ENCODE results near the gene VAV2. TPM values are rescaled to one million over a fixed set of nuclear protein-coding genes. Genes with fewer than 3 reads are reported as not detected.

VAV2 gene
- total and polyA plus RNA-seq, 7 donors = 3.8 to 23.3 (median 7.2) TPM

DNA sequence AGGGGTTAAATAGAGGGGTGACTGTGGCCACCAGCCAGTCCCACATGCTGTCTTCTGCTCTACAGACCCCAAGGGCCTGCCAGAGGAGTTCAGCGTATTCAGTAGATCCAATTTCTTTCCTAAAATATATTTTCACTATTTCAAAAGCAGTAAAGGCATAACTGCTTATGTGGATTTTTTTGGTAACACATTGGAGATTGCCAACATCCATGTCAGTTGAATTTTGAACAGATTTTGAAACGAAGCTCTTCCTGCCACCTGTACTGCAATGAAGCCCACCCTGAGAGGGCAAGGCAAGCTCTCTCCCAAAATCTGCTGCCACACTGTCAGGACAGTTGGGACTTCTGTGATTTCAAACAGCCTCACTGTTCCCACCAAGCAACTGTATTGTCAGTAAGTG lies 216.8 kb downstream of the VAV2 start:
- no peak overlapping the region for H3K27ac ChIP-seq

DNA sequence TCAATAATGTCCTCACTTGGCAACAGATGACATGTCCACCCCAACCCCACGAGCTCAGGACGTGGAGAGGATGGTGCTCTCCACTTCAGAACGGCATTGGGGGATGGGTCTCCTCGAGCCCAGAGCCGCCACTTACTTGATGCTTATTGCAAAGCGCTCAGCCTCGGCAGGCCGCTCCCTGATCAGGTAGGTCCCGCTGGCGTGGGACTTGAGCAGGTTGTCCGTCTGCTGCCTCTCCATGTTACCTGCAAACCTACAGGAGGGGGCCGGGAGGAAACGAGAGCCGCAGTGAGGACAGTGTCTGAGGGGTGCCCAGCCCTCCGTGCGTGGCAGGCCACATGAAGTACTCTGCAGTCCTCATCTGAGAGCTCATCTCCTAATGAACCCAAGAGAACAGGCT lies 217.3 kb downstream of the VAV2 start:
- no peaks in the 10 kb centered on the region for H3K4me1 ChIP-seq
- 96 to 97% methylated on average over 16 of the region's 16 CpGs for WGBS, 2 donors
- H3K9me3 ChIP-seq = peaks cover 0 to 10% (median 0%) of the 10 kb centered on the region in 4 donors
- no peak overlapping the region for H3K4me3 ChIP-seq
- H3K36me3 ChIP-seq = peaks cover 0 to 51% (median 16%) of the 10 kb centered on the region in 4 donors
- no peak for DNase-seq
- intact Hi-C loops (cut with DNase I) = no loop called here
- TF ChIP-seq CTCF (IDR thresholded peaks at IDR 0.05) (no peak), EP300 (IDR thresholded peaks at IDR 0.05) (no peak), POLR2A (IDR thresholded peaks at IDR 0.05) (no peak)
- no peaks in the 10 kb centered on the region for H3K27me3 ChIP-seq
- no peak overlapping the region for H3K27ac ChIP-seq

More for the DNA sequence above, 216.8 kb downstream of the VAV2 start:
- Histone ChIP-seq H3K9me3 (peaks cover 0 to 10% (median 0%) of the 10 kb centered on the region in 4 donors), H3K4me3 (no peak overlapping the region), H3K4me1 (no peaks in the 10 kb centered on the region), H3K36me3 (peaks cover 0 to 52% (median 16%) of the 10 kb centered on the region in 4 donors), H3K27me3 (no peaks in the 10 kb centered on the region)
- no peak for DNase-seq
- 95 to 97% methylated on average over 2 of the region's 2 CpGs for WGBS, 2 donors
- no peak for TF ChIP-seq EP300 (IDR thresholded peaks at IDR 0.05)
- no peak for TF ChIP-seq POLR2AphosphoS5 (IDR thresholded peaks at IDR 0.05)
- TF ChIP-seq CTCF (IDR thresholded peaks at IDR 0.05) = no peak
- no peak for TF ChIP-seq POLR2A (IDR thresholded peaks at IDR 0.05)
- intact Hi-C loops (cut with DNase I) = no loop called here

GRCh38 chr9:133773889-133774655 lies 218.1 kb downstream of the VAV2 start:
- no peak for TF ChIP-seq POLR2AphosphoS5 (IDR thresholded peaks at IDR 0.05)
- TF ChIP-seq POLR2A (IDR thresholded peaks at IDR 0.05) = no peak
- no peak for TF ChIP-seq CTCF (IDR thresholded peaks at IDR 0.05)
- TF ChIP-seq EP300 (IDR thresholded peaks at IDR 0.05) = no peak
- DNase-seq = no peak
- 97 to 98% methylated on average over 9 of the region's 9 CpGs for WGBS, 2 donors
- Histone ChIP-seq H3K4me3 (no peak overlapping the region), H3K4me1 (no peaks in the 10 kb centered on the region), H3K27me3 (no peaks in the 10 kb centered on the region), H3K36me3 (peaks cover 0 to 44% (median 16%) of the 10 kb centered on the region in 4 donors), H3K27ac (no peak overlapping the region), H3K9me3 (peaks cover 0 to 10% (median 0%) of the 10 kb centered on the region in 4 donors)
- intact Hi-C loops (cut with DNase I) = no loop called here

DNA sequence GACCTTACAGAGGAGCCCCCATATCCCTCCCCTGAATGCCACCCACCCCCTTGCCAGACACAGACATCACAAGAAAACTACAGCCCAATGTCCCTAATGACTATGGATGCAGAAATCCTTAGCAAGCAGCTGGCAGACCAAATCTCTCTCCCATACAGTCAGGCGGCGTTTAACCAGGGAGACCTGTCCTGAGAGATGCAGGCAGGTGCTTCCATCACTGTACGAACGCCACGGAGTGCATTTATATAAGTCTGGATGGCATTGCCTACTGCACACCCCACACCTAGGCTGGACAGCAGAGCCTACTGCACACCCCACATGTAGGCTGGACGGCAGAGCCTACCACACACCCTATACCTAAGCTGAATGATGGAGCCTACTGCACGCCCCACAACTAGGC lies 219.5 kb downstream of the VAV2 start:
- TF ChIP-seq EP300 (IDR thresholded peaks at IDR 0.05) (no peak), POLR2A (IDR thresholded peaks at IDR 0.05) (no peak), POLR2AphosphoS5 (IDR thresholded peaks at IDR 0.05) (no peak), CTCF (IDR thresholded peaks at IDR 0.05) (no peak)
- H3K4me3 ChIP-seq = no peak overlapping the region
- H3K9me3 ChIP-seq = peaks cover 0 to 13% (median 1%) of the 10 kb centered on the region in 4 donors
- no peaks in the 10 kb centered on the region for H3K4me1 ChIP-seq
- DNase-seq = no peak
- intact Hi-C loops (cut with DNase I) = no loop called here
- H3K27ac ChIP-seq = no peak overlapping the region
- no peaks in the 10 kb centered on the region for H3K27me3 ChIP-seq
- H3K36me3 ChIP-seq = peaks cover 0 to 38% (median 16%) of the 10 kb centered on the region in 4 donors
- WGBS, 2 donors = 97% methylated on average over 7 of the region's 7 CpGs

Data from sigmoid colon (tissue), 7 donors.